Astrocyte (in vitro differentiated cells and primary cell): ENCODE results near the gene SCGN. TPM values are rescaled to one million over a fixed set of nuclear protein-coding genes. Genes with fewer than 3 reads are reported as not detected.

Source experiments
- DNase-seq: peaks from one replicate; pipeline ENCODE4 v3.0.0-alpha.2; 2010; ENCODE audit warnings: low read depth
- FAIRE-seq: peaks from 2 replicates; lab custom pipeline; 2011; peaks lifted over from hg19 to GRCh38; lab: Jason Lieb, UNC
- H2AFZ ChIP-seq: 2 replicates; pipeline ENCODE4 v1.6.0; 2012; ENCODE audit warnings: low read depth, low read length, inconsistent platforms
- H3K27ac ChIP-seq: 2 replicates; pipeline ENCODE4 v1.5.1; 2011; ENCODE audit warnings: low read depth, low read length, inconsistent platforms
- H3K27me3 ChIP-seq: 2 replicates; pipeline ENCODE4 v1.6.0; 2011; ENCODE audit warnings: low read length, inconsistent platforms; ENCODE audit not compliant: insufficient read depth
- H3K36me3 ChIP-seq: 2 replicates; pipeline ENCODE4 v1.5.1; 2011; ENCODE audit warnings: low read length, inconsistent platforms; ENCODE audit not compliant: insufficient read depth
- H3K4me1 ChIP-seq: 2 replicates; pipeline ENCODE4 v1.5.1; 2011; ENCODE audit warnings: low read length, inconsistent platforms; ENCODE audit not compliant: insufficient read depth
- H3K4me2 ChIP-seq: 2 replicates; pipeline ENCODE4 v1.6.0; 2012; ENCODE audit warnings: low read length, inconsistent platforms
- H3K4me3 ChIP-seq: 2 replicates; pipeline ENCODE4 v1.5.1; 2011; ENCODE audit warnings: low read depth, mild to moderate bottlenecking, low read length, inconsistent platforms; ENCODE audit not compliant: insufficient read depth
- H3K79me2 ChIP-seq: 2 replicates; pipeline ENCODE4 v1.6.0; 2012; ENCODE audit warnings: mild to moderate bottlenecking, low read length, inconsistent platforms; ENCODE audit not compliant: insufficient read depth
- H3K9ac ChIP-seq: 2 replicates; pipeline ENCODE4 v1.6.0; 2012; ENCODE audit warnings: mild to moderate bottlenecking, low read length, inconsistent platforms
- H3K9me3 ChIP-seq: 2 replicates; pipeline ENCODE4 v1.5.1; 2012; ENCODE audit warnings: low read depth, mild to moderate bottlenecking, low read length, inconsistent platforms; ENCODE audit not compliant: insufficient read depth
- H4K20me1 ChIP-seq: 2 replicates; pipeline ENCODE4 v1.6.0; 2012; ENCODE audit warnings: low read length, inconsistent platforms; ENCODE audit not compliant: insufficient read depth
- H3K27ac Mint-ChIP-seq: one replicate; pipeline ENCODE4 v1.8.0; 2021; ENCODE audit warnings: mild to moderate bottlenecking, mixed read lengths; ENCODE audit not compliant: unreplicated experiment
- H3K27me3 Mint-ChIP-seq: one replicate; pipeline ENCODE4 v1.8.0; 2021; ENCODE audit warnings: low read depth, mixed read lengths; ENCODE audit not compliant: unreplicated experiment
- H3K36me3 Mint-ChIP-seq: one replicate; pipeline ENCODE4 v1.8.0; 2021; ENCODE audit warnings: low read depth, mixed read lengths; ENCODE audit not compliant: unreplicated experiment
- H3K4me1 Mint-ChIP-seq: one replicate; pipeline ENCODE4 v1.8.0; 2021; ENCODE audit warnings: low read depth, mixed read lengths; ENCODE audit not compliant: unreplicated experiment
- H3K4me3 Mint-ChIP-seq: one replicate; pipeline ENCODE4 v1.8.0; 2021; ENCODE audit warnings: mild to moderate bottlenecking, moderate library complexity, mixed read lengths; ENCODE audit not compliant: unreplicated experiment
- H3K9me3 Mint-ChIP-seq: one replicate; pipeline ENCODE4 v1.8.0; 2021; ENCODE audit warnings: mild to moderate bottlenecking, mixed read lengths; ENCODE audit not compliant: unreplicated experiment
- EZH2 ChIP-seq: IDR thresholded peaks from 2 replicates; pipeline ENCODE4 v1.6.1; 2012; ENCODE audit warnings: mild to moderate bottlenecking, low read length, inconsistent platforms; ENCODE audit not compliant: insufficient read depth
- total RNA-seq: library from RNA; stranded (reverse); gene quantifications from 2 replicates; pipeline ENCODE4 v1.2.1, GENCODE V29; 2021
- TF ChIP-seq, protein P1 (sequence below): IDR thresholded peaks from 2 replicates; pipeline ENCODE4 v1.5.1; 2011; ENCODE audit warnings: low read depth, mild to moderate bottlenecking, inconsistent platforms, low read length, moderate library complexity; ENCODE audit not compliant: insufficient read depth

The SCGN gene
- total RNA-seq, 1 donor from 2014 or later, result not detected

DNA sequence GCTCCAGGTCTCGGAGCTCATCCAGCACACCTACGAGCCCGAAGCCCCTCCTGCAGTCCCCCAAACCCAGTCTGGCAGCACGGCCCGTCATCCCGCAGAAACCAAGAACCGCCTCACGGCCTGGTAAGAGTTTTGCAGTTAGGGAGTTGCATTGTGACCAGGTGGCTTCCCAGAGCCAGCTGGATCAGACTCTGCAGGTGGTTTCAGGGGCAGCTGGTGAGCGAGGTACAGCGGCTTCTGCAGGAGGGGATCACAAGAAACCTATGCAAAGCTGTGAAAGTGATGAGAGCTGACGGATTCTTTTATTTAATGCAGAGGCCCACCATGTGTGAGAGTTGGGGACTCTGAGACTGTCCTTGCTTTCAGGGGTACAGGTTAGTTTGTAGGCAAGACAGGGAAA lies 45.9 kb upstream of the SCGN start:
- Histone ChIP-seq H3K79me2 (no peaks in the 10 kb centered on the region), H4K20me1 (no peaks in the 10 kb centered on the region), H3K27me3 (no peaks in the 10 kb centered on the region), H3K9me3 (no peaks in the 10 kb centered on the region), H3K4me2 (no peak overlapping the region), H3K9ac (no peak overlapping the region), H3K4me3 (no peak overlapping the region), H3K4me1 (no peaks in the 10 kb centered on the region), H2AFZ (no peak overlapping the region), H3K36me3 (no peaks in the 10 kb centered on the region), H3K27ac (no peak overlapping the region)
- Mint-ChIP-seq H3K27me3 (no peaks in the 10 kb centered on the region), H3K9me3 (no peaks in the 10 kb centered on the region), H3K36me3 (peaks cover 9% of the 10 kb centered on the region), H3K4me1 (peaks cover 3% of the 10 kb centered on the region), H3K4me3 (no peak overlapping the region), H3K27ac (no peak overlapping the region)
- TF ChIP-seq, protein P1, sequence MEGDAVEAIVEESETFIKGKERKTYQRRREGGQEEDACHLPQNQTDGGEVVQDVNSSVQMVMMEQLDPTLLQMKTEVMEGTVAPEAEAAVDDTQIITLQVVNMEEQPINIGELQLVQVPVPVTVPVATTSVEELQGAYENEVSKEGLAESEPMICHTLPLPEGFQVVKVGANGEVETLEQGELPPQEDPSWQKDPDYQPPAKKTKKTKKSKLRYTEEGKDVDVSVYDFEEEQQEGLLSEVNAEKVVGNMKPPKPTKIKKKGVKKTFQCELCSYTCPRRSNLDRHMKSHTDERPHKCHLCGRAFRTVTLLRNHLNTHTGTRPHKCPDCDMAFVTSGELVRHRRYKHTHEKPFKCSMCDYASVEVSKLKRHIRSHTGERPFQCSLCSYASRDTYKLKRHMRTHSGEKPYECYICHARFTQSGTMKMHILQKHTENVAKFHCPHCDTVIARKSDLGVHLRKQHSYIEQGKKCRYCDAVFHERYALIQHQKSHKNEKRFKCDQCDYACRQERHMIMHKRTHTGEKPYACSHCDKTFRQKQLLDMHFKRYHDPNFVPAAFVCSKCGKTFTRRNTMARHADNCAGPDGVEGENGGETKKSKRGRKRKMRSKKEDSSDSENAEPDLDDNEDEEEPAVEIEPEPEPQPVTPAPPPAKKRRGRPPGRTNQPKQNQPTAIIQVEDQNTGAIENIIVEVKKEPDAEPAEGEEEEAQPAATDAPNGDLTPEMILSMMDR, result no peak
- no peak for TF ChIP-seq EZH2
- no peak for DNase-seq
- no peak for FAIRE-seq

DNA sequence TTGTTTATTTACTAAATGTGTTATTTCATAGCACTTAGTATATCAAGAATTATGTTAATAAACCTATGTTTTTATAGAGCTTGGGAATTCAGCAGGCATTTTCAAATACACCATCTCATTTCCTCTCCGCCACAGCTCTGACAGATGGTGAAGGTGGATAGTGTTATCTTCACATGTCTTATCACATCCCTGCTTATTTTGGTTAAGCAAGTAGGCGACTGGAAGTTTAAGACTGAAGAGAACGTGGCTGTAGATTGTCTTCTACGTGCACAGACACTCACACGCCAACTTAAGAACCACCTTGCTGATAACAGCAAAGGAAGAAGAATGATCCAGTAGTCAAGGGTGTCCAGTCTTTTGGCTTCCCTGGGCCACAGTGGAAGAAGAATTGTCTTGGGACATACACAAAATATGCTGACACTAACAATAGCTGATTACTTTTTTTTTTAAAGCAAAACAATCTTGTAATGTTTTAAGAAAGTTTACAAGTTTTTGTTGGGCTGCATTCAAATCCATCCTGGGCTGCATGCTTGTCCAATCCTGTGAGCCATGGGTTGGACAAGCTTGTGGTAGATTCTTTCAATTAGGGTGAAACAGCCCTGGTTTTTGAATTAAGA lies 43.3 kb upstream of the SCGN start:
- H2AFZ ChIP-seq, result no peak overlapping the region
- no peak overlapping the region for H3K4me3 ChIP-seq
- no peaks in the 10 kb centered on the region for H3K27me3 ChIP-seq
- H3K79me2 ChIP-seq, result no peaks in the 10 kb centered on the region
- Mint-ChIP-seq H3K27me3 (no peaks in the 10 kb centered on the region), H3K4me1 (peaks cover 3% of the 10 kb centered on the region), H3K4me3 (no peak overlapping the region), H3K36me3 (peaks cover 18% of the 10 kb centered on the region), H3K27ac (no peak overlapping the region), H3K9me3 (no peaks in the 10 kb centered on the region)
- FAIRE-seq, result no peak
- no peak for DNase-seq
- no peaks in the 10 kb centered on the region for H3K4me1 ChIP-seq
- no peak overlapping the region for H3K9ac ChIP-seq
- H3K4me2 ChIP-seq, result no peak overlapping the region
- H3K27ac ChIP-seq, result no peak overlapping the region
- TF ChIP-seq, protein P1, result no peak
- H4K20me1 ChIP-seq, result no peaks in the 10 kb centered on the region
- no peaks in the 10 kb centered on the region for H3K36me3 ChIP-seq
- no peaks in the 10 kb centered on the region for H3K9me3 ChIP-seq

DNA sequence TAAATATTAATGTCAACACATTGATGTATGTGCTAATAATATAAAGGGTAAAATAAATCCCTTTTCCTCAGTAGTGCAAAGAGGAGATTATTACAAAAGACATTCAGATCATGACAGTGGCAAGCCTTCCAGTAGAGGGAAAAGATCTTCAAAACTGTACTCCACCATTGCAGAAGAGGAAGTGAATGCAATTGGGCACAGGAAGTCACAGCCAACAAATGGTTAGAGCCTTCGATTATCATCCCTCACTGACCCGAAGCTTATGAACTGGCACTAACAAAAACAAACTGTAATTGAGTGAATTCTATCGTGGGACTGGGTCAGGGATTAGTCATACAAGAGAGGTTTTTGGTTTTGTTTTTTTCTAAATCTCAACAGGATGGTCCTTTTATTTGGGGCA lies 39.3 kb upstream of the SCGN start:
- peaks cover 3% of the 10 kb centered on the region for H3K4me1 Mint-ChIP-seq
- H3K9me3 Mint-ChIP-seq, result no peaks in the 10 kb centered on the region
- Histone ChIP-seq H3K36me3 (no peaks in the 10 kb centered on the region), H3K9me3 (no peaks in the 10 kb centered on the region), H3K27ac (no peak overlapping the region), H3K79me2 (no peaks in the 10 kb centered on the region), H3K4me2 (no peak overlapping the region), H3K4me3 (no peak overlapping the region), H4K20me1 (no peaks in the 10 kb centered on the region), H3K27me3 (no peaks in the 10 kb centered on the region), H3K9ac (no peak overlapping the region), H2AFZ (no peak overlapping the region), H3K4me1 (no peaks in the 10 kb centered on the region)
- no peak overlapping the region for H3K4me3 Mint-ChIP-seq
- FAIRE-seq, result no peak
- TF ChIP-seq, protein P1, result no peak
- TF ChIP-seq EZH2, result no peak
- no peak overlapping the region for H3K27ac Mint-ChIP-seq
- peaks cover 18% of the 10 kb centered on the region for H3K36me3 Mint-ChIP-seq
- DNase-seq, result no peak
- no peaks in the 10 kb centered on the region for H3K27me3 Mint-ChIP-seq
